ENCODE measurements around the gene NUP210L.
"Not testable (repeated sequence)": the region's sequence is repeated elsewhere in the genome, so short reads cannot be mapped to it uniquely, and the experiment has no call there.

NUP210L gene

DNA sequence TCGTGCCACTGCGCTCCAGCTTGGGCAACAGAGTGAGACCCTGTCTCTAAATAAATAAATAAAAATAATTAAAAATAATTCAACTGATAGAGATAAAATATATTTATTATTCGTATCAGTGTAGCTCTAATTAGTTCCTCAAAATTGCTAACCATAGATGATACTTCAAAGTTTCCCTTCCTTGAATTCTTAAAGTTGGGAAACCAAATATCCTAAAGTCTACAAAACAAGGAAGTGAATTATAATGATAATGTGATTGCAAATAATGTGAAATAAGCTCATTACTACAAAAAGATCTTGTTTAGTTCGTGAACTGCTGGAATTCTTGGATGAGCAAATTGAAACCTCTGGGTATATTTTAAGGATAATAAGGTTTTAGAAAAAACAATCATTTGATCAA lies 60.5 kb downstream of the NUP210L start:
- no peak for DNase-seq

DNA sequence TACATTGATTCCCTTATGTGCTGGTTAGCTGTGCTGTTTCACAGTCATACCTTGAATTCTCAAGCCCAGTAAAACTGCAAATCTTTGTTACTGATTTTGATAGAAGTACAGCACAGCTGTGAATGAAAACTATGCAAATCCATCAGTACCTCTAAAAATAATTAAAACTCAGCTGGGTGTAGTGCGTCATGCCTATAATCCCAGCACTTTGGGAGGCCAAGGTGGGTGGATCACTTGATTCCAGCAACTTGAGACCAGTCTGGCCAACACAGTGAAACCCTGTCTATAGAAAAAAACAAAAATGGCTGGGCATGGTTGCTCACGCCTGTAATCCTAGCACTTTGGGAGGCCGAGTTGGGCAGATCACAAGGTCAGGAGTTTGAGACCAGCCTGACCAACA lies 61.2 kb downstream of the NUP210L start:
- DNase-seq, result no peak

DNA sequence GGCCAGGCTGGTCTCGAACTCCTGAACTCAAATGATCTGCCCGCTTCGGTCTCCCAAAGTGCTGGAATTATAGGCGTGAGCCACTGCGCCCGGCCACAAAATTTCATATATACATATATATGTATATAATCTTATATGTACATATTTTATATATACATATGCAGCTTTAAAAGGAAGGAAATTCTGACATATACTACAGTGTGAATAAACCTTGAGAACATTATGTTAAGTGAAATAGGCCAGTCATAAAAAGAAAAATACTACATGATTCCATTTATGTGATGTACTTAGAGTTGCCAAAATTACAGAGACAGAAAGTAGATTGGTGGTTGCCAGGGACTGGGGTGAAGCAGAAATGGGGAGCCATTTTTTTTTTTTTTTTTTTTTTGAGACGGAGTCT lies 63.2 kb downstream of the NUP210L start:
- no peak for DNase-seq

DNA sequence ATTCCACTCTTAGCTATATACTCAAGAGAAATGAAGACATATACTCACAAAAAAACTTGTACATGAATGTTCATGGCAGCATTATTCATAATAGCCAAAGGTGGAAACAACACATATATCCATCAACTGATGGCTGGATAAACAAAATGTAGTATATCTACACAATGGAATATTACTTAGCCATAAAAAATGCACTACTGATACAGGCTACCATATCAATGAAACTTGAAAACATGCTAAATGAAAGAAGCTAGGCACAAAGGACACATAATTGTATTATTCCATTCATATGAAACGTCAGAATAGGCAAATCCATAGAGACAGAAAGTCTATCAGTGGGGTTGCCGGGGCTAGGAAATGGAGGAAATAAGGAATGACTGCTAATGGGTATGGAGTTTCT lies 67.3 kb downstream of the NUP210L start:
- DNase-seq, result no peak

DNA sequence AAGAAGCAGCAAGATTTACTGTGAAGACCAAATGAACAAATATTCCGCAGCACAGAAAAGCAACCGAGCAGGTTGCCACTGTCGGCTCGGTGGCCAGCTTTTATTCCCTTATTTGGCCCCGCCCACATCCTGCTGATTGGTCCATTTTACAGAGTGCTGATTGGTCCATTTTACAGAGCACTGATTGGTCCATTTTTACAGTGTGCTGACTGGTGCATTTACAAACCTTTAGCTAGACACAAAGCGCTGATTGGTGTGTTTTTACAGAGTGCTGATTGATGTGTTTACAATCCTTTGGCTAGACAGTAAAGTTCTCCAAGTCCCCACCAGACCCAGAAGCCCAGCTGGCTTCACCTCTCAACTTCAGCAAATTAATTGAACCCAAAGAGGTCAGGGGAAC lies 71.8 kb downstream of the NUP210L start:
- not testable (repeated sequence) for DNase-seq

DNA sequence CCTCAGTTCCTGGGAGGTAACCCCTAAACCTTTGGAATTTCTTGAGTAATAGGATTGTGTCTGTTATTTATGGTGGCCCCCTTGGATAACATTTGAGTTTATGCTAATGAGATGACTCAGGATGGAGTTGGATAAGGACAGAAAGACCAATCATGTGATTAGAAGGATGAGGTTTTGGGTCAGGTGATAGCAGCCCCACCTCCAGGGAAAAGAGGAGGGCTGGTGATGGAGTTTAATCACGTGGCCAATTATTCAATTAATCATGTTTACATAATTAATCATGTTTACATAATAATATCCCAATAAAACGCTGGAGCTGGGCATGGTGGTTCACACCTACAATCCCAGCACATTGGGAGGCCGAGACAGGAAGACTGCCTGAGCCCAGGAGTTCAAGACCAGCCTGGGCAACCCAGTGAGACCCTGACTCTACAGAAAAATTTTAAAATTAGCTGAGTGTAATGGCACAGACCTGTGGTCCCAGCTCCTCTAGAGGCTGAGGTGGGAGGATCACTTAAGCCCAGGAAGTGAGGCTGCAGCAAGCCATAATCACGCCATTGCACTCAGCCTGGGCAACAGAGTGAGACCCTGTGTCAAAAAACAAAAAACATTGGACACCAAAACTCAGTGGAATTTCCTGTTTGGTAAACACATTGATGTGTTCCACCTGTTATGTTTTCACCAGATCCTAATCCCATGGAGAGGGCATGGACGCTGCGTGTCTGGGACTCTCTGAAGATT lies 73.3 kb downstream of the NUP210L start:
- DNase-seq, result no peak

DNA sequence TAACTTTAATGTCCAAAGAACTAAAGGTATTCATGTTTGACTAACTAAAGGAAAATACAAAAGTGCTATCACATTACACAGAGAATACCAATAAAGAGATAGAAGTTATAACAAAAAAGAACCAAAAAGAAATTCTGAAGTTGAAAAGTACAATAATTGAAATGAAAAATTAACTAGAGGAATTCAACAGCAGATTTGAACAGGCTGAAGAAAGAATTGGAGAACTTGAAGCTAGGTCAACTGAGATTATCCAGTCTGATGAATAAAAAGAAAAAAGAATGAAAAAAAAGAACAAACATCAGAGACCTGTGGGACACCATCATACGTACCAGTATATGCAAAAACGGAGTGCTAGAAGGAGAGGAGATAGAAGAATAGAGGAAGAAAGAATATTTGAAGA lies 78.5 kb downstream of the NUP210L start:
- no peak for DNase-seq

DNA sequence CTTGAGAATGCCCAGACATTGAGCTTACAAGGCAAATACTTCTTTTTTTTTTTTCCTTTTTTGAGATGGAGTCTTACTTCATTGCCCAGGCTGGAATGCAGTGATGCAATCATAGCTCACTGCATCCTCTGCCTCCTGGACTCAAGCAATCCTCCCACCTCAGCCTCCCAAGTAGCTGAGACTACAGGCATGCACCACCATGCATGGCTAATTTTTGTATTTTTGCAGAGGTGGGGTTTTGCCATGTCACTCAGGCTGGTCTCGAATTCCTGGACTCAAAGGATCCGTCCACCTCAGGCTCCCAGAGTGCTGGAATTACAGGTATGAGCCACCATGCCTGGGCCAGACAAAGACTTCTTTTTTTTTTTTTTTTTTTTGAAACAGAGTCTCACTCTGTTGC lies 79.1 kb downstream of the NUP210L start:
- DNase-seq, result no peak

DNA sequence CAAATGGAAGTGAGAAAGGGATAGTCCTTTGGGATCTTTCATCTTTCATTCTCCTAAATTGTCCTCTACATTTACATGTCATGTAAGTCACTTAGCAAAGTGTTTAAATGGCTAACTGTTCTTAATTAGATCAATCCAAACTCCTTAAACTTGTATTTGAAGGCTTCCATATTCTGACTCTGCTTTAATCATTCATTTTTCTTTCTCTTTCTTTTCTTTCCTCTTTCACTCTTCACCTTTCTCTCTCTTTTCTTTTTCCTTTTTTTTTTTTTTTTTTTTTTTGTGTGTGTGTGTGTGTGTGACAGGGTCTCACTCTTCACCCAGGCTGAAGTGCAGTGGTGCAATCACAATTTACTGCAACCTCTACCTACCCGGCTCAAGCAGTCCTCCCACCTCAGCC lies 92.6 kb downstream of the NUP210L start:
- DNase-seq, result no peak

DNA sequence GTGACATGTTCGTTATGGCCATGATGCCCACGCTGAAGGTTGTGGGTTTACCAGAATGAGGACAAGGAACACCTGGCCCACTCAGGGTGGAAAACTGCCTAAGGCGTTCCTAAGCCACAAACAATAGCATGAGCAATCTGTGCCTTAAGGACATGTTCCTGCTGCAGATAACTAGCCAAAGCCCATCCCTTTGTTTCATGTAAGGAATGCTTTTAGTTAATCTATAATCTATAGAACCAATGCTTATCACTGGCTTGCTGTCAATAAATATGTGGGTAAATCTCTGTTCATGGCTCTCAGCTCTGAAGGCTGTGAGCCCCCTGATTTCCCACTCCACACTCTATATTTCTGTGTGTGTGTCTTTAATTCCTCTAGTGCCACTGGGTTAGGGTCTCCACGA lies 107.4 kb downstream of the NUP210L start:
- DNase-seq, result not testable (repeated sequence)

DNA sequence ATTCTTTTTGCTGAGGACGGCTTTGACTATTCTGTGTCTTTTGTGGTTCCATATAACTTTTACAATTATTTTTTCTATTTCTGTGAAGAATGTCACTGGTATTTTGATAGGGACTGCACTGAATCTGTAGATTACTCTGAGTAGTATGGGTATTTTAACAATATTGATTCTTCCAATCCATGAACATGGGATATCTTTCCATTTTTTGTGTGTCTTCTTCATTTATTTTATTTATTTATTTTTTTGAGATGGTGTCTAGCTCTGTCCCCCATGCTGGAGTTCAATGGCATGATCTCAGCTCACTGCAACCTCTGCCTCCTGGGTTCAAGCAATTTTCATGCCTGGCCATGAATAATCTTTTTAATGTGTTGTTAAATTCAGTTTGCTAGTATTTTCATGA lies 121.2 kb downstream of the NUP210L start:
- not testable (repeated sequence) for DNase-seq

DNA sequence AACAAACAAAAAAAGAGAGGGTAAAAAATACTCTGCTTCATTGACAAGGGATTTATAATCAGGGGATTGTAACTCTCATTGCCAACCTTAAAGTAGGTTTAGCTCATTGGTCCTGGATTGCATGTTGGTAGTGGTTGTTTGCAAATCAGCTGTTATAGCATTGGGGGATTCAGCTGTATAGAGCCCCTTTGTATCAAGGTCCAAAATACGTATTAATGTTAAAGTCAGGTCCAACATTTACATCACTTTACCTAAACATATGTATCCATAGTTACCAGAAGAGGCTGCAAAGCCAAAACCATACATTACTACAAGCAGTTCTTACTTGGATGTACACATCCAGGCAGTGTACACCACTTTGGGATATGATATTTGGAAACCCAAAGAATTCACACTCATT lies 134.9 kb downstream of the NUP210L start:
- DNase-seq, result no peak

DNA sequence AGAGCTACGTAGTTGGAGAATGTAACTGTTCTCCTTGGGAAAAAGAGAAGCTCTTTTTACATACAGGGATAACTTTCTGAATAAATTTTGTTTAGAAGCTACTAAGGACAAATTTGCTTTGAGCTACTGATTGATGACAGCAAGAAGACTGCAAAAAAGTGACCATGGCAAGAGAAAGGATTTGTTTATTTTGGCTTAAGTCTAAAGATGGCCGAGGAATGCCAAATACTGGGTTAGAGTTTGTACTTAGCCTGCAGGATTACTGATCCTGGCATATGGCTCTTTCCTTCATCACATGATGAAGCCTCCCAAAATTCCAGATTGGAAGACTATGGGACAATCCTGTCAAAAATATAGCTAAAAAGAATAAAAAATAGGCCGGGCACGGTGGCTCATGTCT lies 135.6 kb downstream of the NUP210L start:
- no peak for DNase-seq

DNA sequence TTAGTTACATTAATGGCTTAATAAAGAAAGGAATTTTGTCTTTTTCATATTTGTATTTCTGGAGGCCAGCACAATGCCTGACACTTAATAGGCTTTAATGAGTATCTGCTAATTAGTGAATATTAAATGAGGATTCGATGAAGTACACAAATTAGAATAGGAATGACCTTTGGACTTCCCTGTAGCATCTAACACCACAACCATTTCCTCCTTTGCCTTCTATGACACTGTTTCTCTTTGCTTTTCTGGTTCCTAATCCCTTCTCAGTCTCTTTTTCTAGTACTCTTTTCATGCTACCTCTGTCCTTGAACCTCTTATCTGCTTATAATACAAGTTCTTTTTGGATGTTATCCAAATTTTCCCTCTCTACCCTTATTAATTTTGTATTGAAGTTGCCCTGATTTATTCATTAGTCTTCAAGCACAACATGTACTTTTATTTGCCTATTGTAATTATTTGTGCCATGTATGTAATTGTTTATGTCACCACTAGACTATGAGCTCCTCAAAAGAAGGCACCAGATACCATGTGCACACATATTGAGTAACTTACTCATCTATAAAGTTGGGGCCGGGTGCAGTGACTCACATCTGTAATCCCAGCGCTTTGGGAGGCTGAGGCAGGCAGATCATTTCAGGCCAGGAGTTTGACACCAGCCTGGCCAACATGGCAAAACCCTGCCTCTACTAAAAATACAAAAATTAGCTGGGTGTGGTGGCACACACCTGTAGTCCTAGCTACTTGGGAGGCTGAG lies 140.5 kb downstream of the NUP210L start:
- DNase-seq, result no peak

DNA sequence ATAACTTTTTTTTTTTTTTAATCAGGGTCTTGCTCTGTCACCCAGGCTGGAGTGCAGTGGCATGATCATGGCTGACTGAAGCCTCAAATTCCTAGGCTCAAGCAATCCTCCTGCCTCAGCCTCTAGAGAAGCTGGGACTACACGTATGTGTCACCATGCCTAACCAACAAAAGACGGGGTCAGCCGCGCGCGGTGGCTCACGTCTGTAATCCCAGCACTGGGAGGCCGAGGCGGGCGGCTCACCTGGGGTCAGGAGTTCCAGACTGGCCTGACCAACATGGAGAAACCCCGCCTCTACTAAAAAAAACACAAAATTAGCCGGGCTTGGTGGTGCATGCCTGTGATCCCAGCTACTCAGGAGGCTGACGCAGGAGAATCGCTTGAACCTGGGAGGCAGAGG lies 142.3 kb downstream of the NUP210L start:
- not testable (repeated sequence) for DNase-seq

DNA sequence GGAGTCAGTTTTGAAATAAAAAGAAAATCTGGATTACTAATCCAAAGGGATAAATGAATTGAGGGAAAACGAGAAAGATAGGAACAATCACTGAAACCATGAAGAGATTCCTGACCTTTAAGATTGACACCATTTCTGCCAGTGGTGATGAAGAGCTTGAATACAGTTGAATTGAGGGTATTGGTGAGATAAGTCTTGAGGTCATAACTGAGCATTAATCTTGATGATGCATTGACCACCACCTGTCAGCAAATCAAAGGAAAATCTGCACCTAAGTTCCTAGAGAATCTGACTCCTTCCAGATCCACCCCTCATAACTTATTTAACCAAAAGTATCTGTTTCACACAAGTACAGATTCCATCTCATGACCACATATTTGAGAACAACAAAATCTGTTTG lies 142.7 kb downstream of the NUP210L start:
- no peak for DNase-seq

DNA sequence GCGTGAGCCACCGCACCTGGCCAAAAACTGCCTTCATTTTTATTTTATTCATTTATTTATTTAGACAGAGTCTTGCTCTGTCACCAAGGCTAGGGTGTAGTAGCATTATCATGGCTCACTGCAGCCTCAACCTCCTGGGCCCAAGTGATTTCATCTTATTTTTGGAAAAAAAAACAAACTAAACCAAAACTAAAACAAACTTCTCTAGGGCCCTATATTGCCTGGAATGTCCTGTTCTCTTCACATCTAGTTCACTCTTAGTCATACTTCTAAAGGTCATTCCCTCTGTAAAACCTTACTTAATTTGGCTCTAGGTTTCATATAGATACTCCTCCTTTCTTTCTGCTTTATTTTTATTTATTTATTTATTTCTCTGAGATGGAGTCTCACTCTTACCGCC lies 148.7 kb downstream of the NUP210L start:
- no peak for DNase-seq

DNA sequence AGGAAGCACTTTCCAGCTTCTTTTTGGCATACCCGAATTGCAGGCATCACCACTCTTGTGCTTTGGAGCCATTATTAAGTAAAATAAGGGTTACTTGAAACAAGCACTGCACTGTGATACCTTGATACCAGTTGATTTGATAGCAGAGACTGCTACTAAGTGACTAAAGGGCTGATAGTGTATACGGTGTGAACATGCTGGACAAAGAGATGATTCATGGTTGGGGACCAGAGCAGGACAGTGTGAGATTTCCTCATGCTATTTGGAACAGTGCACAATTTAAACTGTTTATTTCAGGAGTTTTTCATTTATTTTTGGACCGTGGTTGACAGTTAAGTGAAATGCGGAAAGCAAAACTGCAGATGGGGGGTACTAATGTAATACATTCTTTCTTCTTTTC lies 154.5 kb downstream of the NUP210L start:
- no peak for DNase-seq

DNA sequence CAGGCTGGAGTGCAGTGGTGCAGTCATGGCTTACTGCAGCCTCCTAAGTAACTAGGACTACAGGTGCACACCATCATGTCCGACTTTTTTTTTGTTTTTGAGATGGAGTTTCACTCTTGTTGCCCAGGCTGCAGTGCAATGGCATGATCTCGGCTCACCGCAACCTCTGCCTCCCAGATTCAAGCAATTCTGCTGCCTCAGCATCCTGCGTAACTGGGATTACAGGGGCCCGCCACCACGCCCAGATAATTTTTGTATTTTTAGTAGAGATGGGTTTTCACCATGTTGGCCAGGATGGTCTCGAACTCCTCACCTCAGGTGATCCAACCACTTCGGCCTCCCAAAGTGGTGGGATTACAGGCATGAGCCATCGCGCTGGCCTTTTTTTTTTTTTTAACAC lies 158.0 kb downstream of the NUP210L start:
- not testable (repeated sequence) for DNase-seq

DNA sequence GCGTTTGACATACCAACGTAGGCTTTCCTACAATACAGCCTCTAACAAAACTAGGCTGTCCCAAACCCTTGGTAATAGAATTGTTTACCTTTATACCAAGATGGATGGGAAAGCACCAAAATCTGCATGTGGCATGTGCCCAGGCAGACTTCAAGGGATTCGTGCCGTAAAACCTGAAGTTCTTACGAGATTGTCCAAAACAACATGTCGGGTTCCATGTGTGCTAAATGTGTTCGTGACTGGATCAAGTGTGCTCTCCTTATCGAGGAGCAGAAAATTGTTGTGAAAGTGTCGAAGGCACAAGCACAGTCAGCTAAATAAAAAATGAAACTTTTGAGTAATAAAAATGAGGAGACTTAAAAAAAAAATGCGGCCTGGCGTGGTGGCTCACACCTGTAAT lies 159.2 kb downstream of the NUP210L start:
- DNase-seq, result no peak

DNA sequence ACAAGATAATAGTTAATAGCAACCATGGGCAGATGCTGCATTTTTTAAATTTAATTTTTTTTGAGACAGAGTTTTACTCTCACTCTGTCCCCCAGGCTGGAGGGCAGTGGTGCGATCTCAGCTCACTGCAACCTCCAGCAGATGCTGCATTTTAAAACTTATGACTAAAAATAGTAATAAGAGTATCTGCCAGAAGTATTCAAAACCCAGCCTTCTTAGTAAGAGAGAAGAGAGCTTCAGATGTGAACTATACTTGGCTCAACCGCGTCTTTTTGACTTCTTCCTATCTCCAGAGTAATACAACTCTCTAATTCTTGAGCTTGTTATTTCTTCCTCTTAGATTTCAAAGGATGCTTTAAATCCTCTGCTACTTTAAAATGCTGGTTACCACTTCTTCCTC lies 159.7 kb downstream of the NUP210L start:
- DNase-seq, result no peak

DNA sequence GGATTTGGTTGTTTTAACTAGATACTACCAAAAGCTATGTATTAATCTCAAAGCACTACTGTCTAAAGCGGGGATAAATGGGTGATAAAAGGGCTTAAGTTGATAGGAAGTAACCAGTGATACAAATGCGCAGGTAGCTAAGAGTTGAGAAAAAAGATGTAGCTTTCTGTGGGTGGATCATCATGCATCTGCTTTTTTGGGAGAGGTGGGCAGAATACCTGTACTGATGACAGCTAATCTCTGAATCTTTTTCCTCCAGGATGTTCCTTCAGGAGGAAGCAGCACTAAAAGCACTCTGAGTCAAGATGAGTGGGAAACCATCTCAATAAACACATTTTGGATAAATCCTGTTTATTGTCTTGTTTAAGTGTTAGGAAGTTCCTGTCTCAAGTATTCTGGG lies 163.1 kb downstream of the NUP210L start:
- no peak for DNase-seq

DNA sequence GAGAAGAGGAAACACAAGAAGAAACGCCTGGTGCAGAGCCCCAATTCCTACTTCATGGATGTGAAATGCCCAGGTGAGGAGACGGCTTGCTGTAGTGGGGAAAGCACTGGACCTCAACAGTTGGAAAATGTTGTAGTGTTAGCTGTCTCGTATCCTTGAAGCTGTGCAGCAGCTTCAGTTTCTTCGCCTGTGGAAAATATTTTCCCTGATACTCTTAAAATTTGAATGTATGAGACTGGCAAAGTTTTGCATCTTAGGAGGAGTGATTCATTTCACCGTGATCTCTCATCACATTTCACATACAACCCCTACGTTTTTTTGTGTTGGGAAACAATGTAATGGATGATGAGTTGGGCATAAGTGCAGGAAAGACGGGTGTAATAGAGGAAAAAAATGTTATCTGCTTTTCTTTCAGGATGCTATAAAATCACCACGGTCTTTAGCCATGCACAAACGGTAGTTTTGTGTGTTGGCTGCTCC lies 163.7 kb downstream of the NUP210L start:
- DNase-seq, result no peak

DNA sequence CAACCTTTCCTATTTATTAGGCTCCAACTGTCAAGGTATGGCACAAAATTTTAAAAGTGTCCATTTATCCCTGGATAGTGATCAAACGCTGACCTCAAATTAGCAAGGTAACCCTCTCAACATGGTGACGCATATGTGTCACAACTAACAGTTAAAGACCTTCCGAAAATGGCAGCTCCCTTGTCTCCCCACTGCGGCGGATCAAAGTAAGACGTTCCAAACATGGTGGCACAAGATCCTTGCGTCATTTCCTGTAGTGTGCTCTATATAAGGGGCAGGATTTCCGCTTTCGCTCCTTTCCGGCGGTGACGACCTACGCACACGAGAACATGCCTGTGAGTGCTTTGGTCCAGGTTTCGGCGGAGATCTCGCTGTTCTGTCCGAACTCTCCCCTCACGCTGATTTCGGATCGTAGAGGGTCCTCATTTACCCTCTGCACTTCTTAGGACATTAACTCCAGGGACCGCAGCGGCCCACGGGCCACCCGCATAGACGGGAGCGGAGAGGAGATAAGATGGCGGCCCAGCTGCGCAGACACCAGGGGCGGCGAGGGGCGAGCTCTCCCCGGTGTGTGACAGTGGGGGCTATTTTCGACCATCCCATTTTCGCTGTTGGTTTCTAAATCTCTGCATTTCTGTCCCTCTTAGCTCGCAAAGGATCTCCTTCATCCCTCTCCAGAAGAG lies 164.3 kb downstream of the NUP210L start, which contains the start of gene RPS27:
TSS of gene RPS27 (plus strand) at position 295 of the 683 bp plus-strand sequence. CDS start at position 330, 35 bp downstream.
- DNase-seq, result peak; percentile 86

Measured in T1000 (cell line).